OCI-LY1 (cell line): Measurements from ENCODE around the gene SUN1.

ENCODE experiments used
- H2AFZ ChIP-seq: fragments of 200-600 bp; sonication (generic), shearing (Covaris generic); 2 replicates; pipeline ENCODE4 v1.6.0; 2014; ENCODE audit warnings: antibody characterized with exemption, mild to moderate bottlenecking, low read length
- H3F3A ChIP-seq: fragments of 200-600 bp; sonication (generic), shearing (Covaris generic); 2 replicates; pipeline ENCODE4 v1.6.0; 2014; ENCODE audit warnings: mild to moderate bottlenecking, antibody characterized with exemption, low read length, moderate library complexity; ENCODE audit not compliant: insufficient read depth
- H3K27ac ChIP-seq: fragments of 200-600 bp; sonication (generic); 2 replicates; pipeline ENCODE4 v1.5.1; 2014; ENCODE audit warnings: low read length, mixed run types, mild to moderate bottlenecking, low read depth; ENCODE audit not compliant: poor library complexity, severe bottlenecking
- H3K27me3 ChIP-seq: fragments of 200-600 bp; sonication (generic); 2 replicates; pipeline ENCODE4 v1.6.0; 2014; ENCODE audit warnings: antibody characterized with exemption, mild to moderate bottlenecking, low read length, moderate library complexity; ENCODE audit not compliant: insufficient read depth
- H3K36me3 ChIP-seq: fragments of 200-600 bp; sonication (generic); 2 replicates; pipeline ENCODE4 v1.6.1; 2014; ENCODE audit warnings: mild to moderate bottlenecking, antibody characterized with exemption, low read length, moderate library complexity, mixed read lengths; ENCODE audit not compliant: insufficient read depth
- H3K4me1 ChIP-seq: fragments of 200-600 bp; sonication (generic); 2 replicates; pipeline ENCODE4 v1.5.1; 2014; ENCODE audit warnings: mild to moderate bottlenecking, low read length, moderate library complexity; ENCODE audit not compliant: insufficient read depth, severe bottlenecking
- H3K4me2 ChIP-seq: fragments of 200-600 bp; sonication (generic), shearing (Covaris generic); 2 replicates; pipeline ENCODE4 v1.6.1; 2014; ENCODE audit warnings: low read length
- H3K4me3 ChIP-seq: fragments of 200-600 bp; sonication (generic); 2 replicates; pipeline ENCODE4 v1.5.1; 2014; ENCODE audit warnings: low read length, low read depth, mild to moderate bottlenecking, mixed read lengths; ENCODE audit not compliant: poor library complexity, severe bottlenecking
- H3K79me2 ChIP-seq: fragments of 200-600 bp; shearing (Covaris generic); 2 replicates; pipeline ENCODE4 v1.6.1; 2016; ENCODE audit warnings: mixed run types, low read length, mixed read lengths; ENCODE audit not compliant: insufficient read depth
- H3K9ac ChIP-seq: fragments of 200-600 bp; sonication (generic), shearing (Covaris generic); 2 replicates; pipeline ENCODE4 v1.6.1; 2014; ENCODE audit warnings: mild to moderate bottlenecking, low read length, mixed read lengths
- H3K9me2 ChIP-seq: fragments of 200-600 bp; sonication (generic), shearing (Covaris generic); 2 replicates; pipeline ENCODE4 v1.6.1; 2014; ENCODE audit warnings: low read depth, mild to moderate bottlenecking, low read length, mixed read lengths
- H3K9me3 ChIP-seq: fragments of 200-600 bp; shearing (Covaris generic); 2 replicates; pipeline ENCODE4 v1.6.1; 2014; ENCODE audit warnings: low read length, mixed read lengths
- H4K20me1 ChIP-seq: fragments of 200-600 bp; sonication (generic), shearing (Covaris generic); 2 replicates; pipeline ENCODE4 v1.6.0; 2016; ENCODE audit warnings: mild to moderate bottlenecking, low read length; ENCODE audit not compliant: insufficient read depth
- EZH2 ChIP-seq: fragments of 200-600 bp; sonication (generic), shearing (Covaris generic); IDR thresholded peaks from 2 replicates; pipeline ENCODE4 v1.8.0; 2017; ENCODE audit warnings: borderline replicate concordance, mixed run types, mild to moderate bottlenecking, antibody characterized with exemption, low read length, moderate library complexity, mixed read lengths
- TF ChIP-seq, protein P1 (sequence below): fragments of 200-600 bp; sonication (generic), shearing (Covaris generic); IDR thresholded peaks from 2 replicates; pipeline ENCODE4 v1.5.1; 2017; ENCODE audit warnings: mild to moderate bottlenecking, antibody characterized with exemption, low read length, moderate library complexity, mixed read lengths

The SUN1 gene

GRCh38 chr7:920351-921070 is 88.2 kb downstream of the SUN1 start:
- H3K9me3 ChIP-seq: no peaks in the 10 kb centered on the region
- H3K4me3 ChIP-seq: no peak overlapping the region
- no peaks in the 10 kb centered on the region for H3K9me2 ChIP-seq
- peaks cover 11% of the 10 kb centered on the region for H3K4me1 ChIP-seq
- no peak overlapping the region for H3K9ac ChIP-seq
- no peaks in the 10 kb centered on the region for H3K36me3 ChIP-seq
- H3K4me2 ChIP-seq: no peak overlapping the region
- no peaks in the 10 kb centered on the region for H3K79me2 ChIP-seq
- no peaks in the 10 kb centered on the region for H4K20me1 ChIP-seq
- no peaks in the 10 kb centered on the region for H3F3A ChIP-seq
- peaks cover 20% of the 10 kb centered on the region; the same call in 1 of the 2 replicates for H3K27me3 ChIP-seq
- H2AFZ ChIP-seq: no peak overlapping the region
- no peak overlapping the region for H3K27ac ChIP-seq
- TF ChIP-seq EZH2: no peak
- TF ChIP-seq, protein P1, sequence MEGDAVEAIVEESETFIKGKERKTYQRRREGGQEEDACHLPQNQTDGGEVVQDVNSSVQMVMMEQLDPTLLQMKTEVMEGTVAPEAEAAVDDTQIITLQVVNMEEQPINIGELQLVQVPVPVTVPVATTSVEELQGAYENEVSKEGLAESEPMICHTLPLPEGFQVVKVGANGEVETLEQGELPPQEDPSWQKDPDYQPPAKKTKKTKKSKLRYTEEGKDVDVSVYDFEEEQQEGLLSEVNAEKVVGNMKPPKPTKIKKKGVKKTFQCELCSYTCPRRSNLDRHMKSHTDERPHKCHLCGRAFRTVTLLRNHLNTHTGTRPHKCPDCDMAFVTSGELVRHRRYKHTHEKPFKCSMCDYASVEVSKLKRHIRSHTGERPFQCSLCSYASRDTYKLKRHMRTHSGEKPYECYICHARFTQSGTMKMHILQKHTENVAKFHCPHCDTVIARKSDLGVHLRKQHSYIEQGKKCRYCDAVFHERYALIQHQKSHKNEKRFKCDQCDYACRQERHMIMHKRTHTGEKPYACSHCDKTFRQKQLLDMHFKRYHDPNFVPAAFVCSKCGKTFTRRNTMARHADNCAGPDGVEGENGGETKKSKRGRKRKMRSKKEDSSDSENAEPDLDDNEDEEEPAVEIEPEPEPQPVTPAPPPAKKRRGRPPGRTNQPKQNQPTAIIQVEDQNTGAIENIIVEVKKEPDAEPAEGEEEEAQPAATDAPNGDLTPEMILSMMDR: no peak

DNA sequence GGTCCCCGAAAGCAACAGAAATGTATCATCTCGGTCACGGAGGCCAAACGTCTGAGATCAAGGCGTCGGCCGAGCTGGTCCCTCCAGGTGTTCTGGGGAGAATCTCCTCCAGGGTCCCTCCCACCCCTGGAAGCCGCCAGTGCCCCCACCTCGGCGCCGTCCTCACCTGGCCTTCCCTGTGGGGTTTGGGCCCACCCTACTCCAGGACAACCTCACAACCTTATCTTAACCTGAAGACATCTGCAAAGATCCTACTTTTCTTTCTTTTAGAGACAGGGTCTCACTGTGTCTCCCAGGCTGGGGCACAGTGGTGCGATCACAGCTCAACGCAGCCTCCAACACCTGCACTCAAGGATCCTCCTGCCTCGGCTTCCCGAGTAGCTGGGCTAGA is 88.8 kb downstream of the SUN1 start:
- H3K4me1 ChIP-seq: peaks cover 11% of the 10 kb centered on the region

DNA sequence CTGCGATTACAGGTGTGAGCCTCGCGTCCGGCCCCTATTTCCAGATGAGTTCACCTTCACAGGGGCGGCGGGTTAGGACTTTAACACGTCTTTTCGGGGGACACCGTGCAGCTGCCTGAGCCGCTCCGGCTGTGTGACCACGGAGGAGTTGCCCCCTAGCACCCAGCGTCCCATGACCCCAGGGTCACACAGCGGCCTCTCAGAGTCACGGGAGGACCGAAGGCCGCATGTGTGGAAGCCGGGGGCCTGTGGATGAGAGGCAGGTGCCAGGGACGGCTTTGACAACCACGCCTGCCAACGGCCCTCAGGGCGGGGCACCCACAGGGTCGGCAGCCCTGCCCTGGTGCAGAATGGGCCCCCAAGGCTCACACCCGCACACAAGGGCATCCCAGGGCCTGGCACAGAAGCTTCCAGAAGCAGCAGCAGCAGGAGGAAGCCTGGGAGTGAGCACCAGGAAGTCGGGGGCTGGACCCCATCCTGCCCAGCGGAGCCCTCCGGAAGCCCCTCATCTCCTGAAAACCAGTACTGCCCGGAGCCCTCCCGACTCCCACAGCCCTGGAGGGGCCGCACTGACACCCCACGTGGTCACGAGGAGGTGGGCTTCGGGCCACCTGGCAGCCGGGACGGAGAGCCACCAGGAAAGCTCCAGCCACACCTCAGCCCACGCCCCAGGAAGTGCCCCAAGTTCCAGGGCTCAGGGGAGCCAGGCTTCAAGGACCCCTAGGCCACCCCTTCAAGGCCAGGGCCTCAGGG is 89.5 kb downstream of the SUN1 start:
- Histone ChIP-seq H3K27me3 (peaks cover 20% of the 10 kb centered on the region; the same call in 1 of the 2 replicates), H3K9me2 (no peaks in the 10 kb centered on the region), H3K4me1 (peaks cover 11% of the 10 kb centered on the region), H3K79me2 (no peaks in the 10 kb centered on the region), H4K20me1 (no peaks in the 10 kb centered on the region), H3K9me3 (no peaks in the 10 kb centered on the region), H3K27ac (no peak overlapping the region), H3K4me2 (no peak overlapping the region), H3K9ac (no peak overlapping the region), H3F3A (no peaks in the 10 kb centered on the region), H2AFZ (no peak overlapping the region), H3K4me3 (no peak overlapping the region), H3K36me3 (no peaks in the 10 kb centered on the region)
- TF ChIP-seq, protein P1: no peak
- TF ChIP-seq EZH2: no peak

More for the DNA sequence above, 88.8 kb downstream of the SUN1 start:
- no peaks in the 10 kb centered on the region for H3F3A ChIP-seq
- no peak overlapping the region for H2AFZ ChIP-seq
- H3K79me2 ChIP-seq: no peaks in the 10 kb centered on the region
- no peaks in the 10 kb centered on the region for H3K9me2 ChIP-seq
- H3K36me3 ChIP-seq: no peaks in the 10 kb centered on the region
- no peaks in the 10 kb centered on the region for H4K20me1 ChIP-seq
- no peak overlapping the region for H3K4me3 ChIP-seq
- peaks cover 20% of the 10 kb centered on the region; the same call in 1 of the 2 replicates for H3K27me3 ChIP-seq
- no peak for TF ChIP-seq EZH2
- TF ChIP-seq, protein P1: no peak
- no peaks in the 10 kb centered on the region for H3K9me3 ChIP-seq
- no peak overlapping the region for H3K4me2 ChIP-seq
- no peak overlapping the region for H3K27ac ChIP-seq
- no peak overlapping the region for H3K9ac ChIP-seq
